Measurements from ENCODE around the gene MAPKAPK3.
A peak's percentile ranks its signal among the peaks of the same experiment; 100 is the strongest.

Gene MAPKAPK3

GRCh38 chr3:50650018-50650417, 33.1 kb downstream of the MAPKAPK3 start:
- no peak overlapping the region for H3K4me3 ChIP-seq (ENCODE audit: low read depth, low read length)
- no peak for DNase-seq (ENCODE audit: low read depth)
- TF ChIP-seq CTCF (IDR thresholded peaks at IDR 0.05; ENCODE audit: low read depth, low read length, missing control alignments), result no peak

- TF ChIP-seq CTCF (IDR thresholded peaks at IDR 0.05; ENCODE audit: low read depth, low read length, missing control alignments), result no peak
- no peak for DNase-seq (ENCODE audit: low read depth)
- no peak overlapping the region for H3K4me3 ChIP-seq (ENCODE audit: low read depth, low read length)
These were observed 34.5 kb downstream of the MAPKAPK3 start for GRCh38 chr3:50651445-50651844.

GRCh38 chr3:50651920-50652529, 35.1 kb downstream of the MAPKAPK3 start:
- DNase-seq (ENCODE audit: low read depth), result no peak
- H3K4me3 ChIP-seq (ENCODE audit: low read depth, low read length), result no peak overlapping the region
- TF ChIP-seq CTCF (IDR thresholded peaks at IDR 0.05; ENCODE audit: low read depth, low read length, missing control alignments), result no peak

- peak; percentile 60 for TF ChIP-seq CTCF (IDR thresholded peaks at IDR 0.05; ENCODE audit: low read depth, low read length, missing control alignments)
- no peak for DNase-seq (ENCODE audit: low read depth)
- H3K4me3 ChIP-seq (ENCODE audit: low read depth, low read length), result no peak overlapping the region
These were observed 35.8 kb downstream of the MAPKAPK3 start for GRCh38 chr3:50652709-50653108.

- no peak for DNase-seq (ENCODE audit: low read depth)
- TF ChIP-seq CTCF (IDR thresholded peaks at IDR 0.05; ENCODE audit: low read depth, low read length, missing control alignments), result no peak
- no peak overlapping the region for H3K4me3 ChIP-seq (ENCODE audit: low read depth, low read length)
These were observed 37.1 kb downstream of the MAPKAPK3 start for GRCh38 chr3:50653937-50654595.

- no peak overlapping the region for H3K4me3 ChIP-seq (ENCODE audit: low read depth, low read length)
- DNase-seq (ENCODE audit: low read depth), result no peak
- no peak for TF ChIP-seq CTCF (IDR thresholded peaks at IDR 0.05; ENCODE audit: low read depth, low read length, missing control alignments)
These were observed 38.3 kb downstream of the MAPKAPK3 start for GRCh38 chr3:50655009-50655830.
